IMR-90 (cell line): ENCODE data around the gene MTMR2. TPM values are rescaled to one million over a fixed set of nuclear protein-coding genes. Genes with fewer than 3 reads are reported as not detected.

Experiments used
- ATAC-seq: fragments of 200-7000 bp; cut with Tn5 transposase; 2 replicates; pipeline ENCODE4 v1.9.1; 2020; ENCODE audit warnings: low read depth, mild to moderate bottlenecking, moderate library complexity
- BruUV-seq: library from RNA; stranded (reverse); fragments of 400-500 nt; replicated peaks from 2 replicates; lab custom pipeline; 2021; lab: Mats Ljungman, UMichigan
- CTCF ChIA-PET: fragments of 300-600 bp; formaldehyde crosslinking; extraction: SDS; loops from one replicate; lab custom pipeline; 2021; ENCODE audit warnings: antibody characterized with exemption; lab: Yijun Ruan, JAX
- POLR2A ChIA-PET: fragments of 300-600 bp; sonication (Branson Sonifier 250); formaldehyde crosslinking; loops from one replicate; lab custom pipeline; 2022; ENCODE audit warnings: antibody characterized with exemption; ENCODE audit not compliant: unreplicated experiment; lab: Charles Lee
- DNase-seq: peaks from one replicate; pipeline ENCODE4 v3.0.0; 2013
- H2AFZ ChIP-seq: replicated peaks from 2 replicates; pipeline ENCODE3; 2013; ENCODE audit warnings: low read length, mild to moderate bottlenecking; ENCODE audit not compliant: poor library complexity
- H2AK5ac ChIP-seq: 2 replicates; pipeline ENCODE4 v1.6.1; 2013; ENCODE audit warnings: low read depth, low read length, inconsistent platforms
- H2AK9ac ChIP-seq: replicated peaks from 2 replicates; pipeline ENCODE3; 2013; ENCODE audit warnings: mild to moderate bottlenecking, low read depth, low read length, moderate library complexity; ENCODE audit not compliant: poor library complexity
- H2BK120ac ChIP-seq: 2 replicates; pipeline ENCODE4 v1.6.1; 2013; ENCODE audit warnings: low read depth, low read length, inconsistent platforms
- H2BK15ac ChIP-seq: 3 replicates; pipeline ENCODE4 v1.6.1; 2013; ENCODE audit warnings: low read depth, low read length, inconsistent platforms
- H2BK20ac ChIP-seq: 2 replicates; pipeline ENCODE4 v1.6.1; 2013; ENCODE audit warnings: low read depth, mild to moderate bottlenecking, inconsistent platforms, low read length, moderate library complexity
- H2BK5ac ChIP-seq: 2 replicates; pipeline ENCODE4 v1.6.1; 2013; ENCODE audit warnings: mild to moderate bottlenecking, low read depth, low read length, inconsistent platforms; ENCODE audit not compliant: poor library complexity, severe bottlenecking
- H3K14ac ChIP-seq: replicated peaks from 2 replicates; pipeline ENCODE4 v1.6.1; 2013; ENCODE audit warnings: low read depth, low read length, inconsistent platforms
- H3K18ac ChIP-seq: 2 replicates; pipeline ENCODE4 v1.6.1; 2013; ENCODE audit warnings: low read depth, low read length, control low read depth
- H3K23ac ChIP-seq: 2 replicates; pipeline ENCODE4 v1.6.1; 2013; ENCODE audit warnings: low read depth, low read length, inconsistent platforms
- H3K27ac ChIP-seq: 2 replicates; pipeline ENCODE4 v1.5.1; 2013; ENCODE audit warnings: mild to moderate bottlenecking, control low read depth, low read length; ENCODE audit not compliant: insufficient read depth
- H3K27me3 ChIP-seq: 2 replicates; pipeline ENCODE4 v1.6.1; 2013; ENCODE audit warnings: low read length; ENCODE audit not compliant: control insufficient read depth, insufficient read depth
- H3K36me3 ChIP-seq: 2 replicates; pipeline ENCODE4 v1.6.1; 2013; ENCODE audit warnings: low read length, mixed read lengths; ENCODE audit not compliant: control insufficient read depth, insufficient read depth
- H3K4ac ChIP-seq: 2 replicates; pipeline ENCODE4 v1.6.1; 2013; ENCODE audit warnings: low read depth, low read length, inconsistent platforms
- H3K4me1 ChIP-seq: 2 replicates; pipeline ENCODE4 v1.6.1; 2013; ENCODE audit warnings: low read length, mixed read lengths; ENCODE audit not compliant: control insufficient read depth, insufficient read depth
- H3K4me2 ChIP-seq: 2 replicates; pipeline ENCODE4 v1.6.1; 2013; ENCODE audit warnings: low read depth, mild to moderate bottlenecking, control low read depth, low read length, moderate library complexity
- H3K4me3 ChIP-seq: 2 replicates; pipeline ENCODE4 v1.5.1; 2013; ENCODE audit warnings: low read depth, mild to moderate bottlenecking, control low read depth, low read length, moderate library complexity; ENCODE audit not compliant: insufficient read depth
- H3K56ac ChIP-seq: 2 replicates; pipeline ENCODE4 v1.6.1; 2013; ENCODE audit warnings: low read length, inconsistent platforms; ENCODE audit not compliant: insufficient read depth; ENCODE audit errors: extremely low read depth
- H3K79me1 ChIP-seq, 2 experiments: 2 replicates each; pipeline ENCODE4 v1.6.1; 2013; ENCODE audit warnings: low read length in 2 of 2, inconsistent platforms in 1 of 2, low read depth in 1 of 2
- H3K9ac ChIP-seq: 2 replicates; pipeline ENCODE4 v1.6.1; 2013; ENCODE audit warnings: low read depth, low read length, control low read depth
- H3K9me1 ChIP-seq: 2 replicates; pipeline ENCODE4 v1.6.1; 2013; ENCODE audit warnings: low read length, inconsistent platforms; ENCODE audit not compliant: insufficient read depth
- H3K9me3 ChIP-seq: 2 replicates; pipeline ENCODE4 v1.6.1; 2013; ENCODE audit warnings: low read length; ENCODE audit not compliant: control insufficient read depth, insufficient read depth
- H4K20me1 ChIP-seq: 2 replicates; pipeline ENCODE4 v1.6.1; 2013; ENCODE audit warnings: low read length, inconsistent platforms; ENCODE audit not compliant: insufficient read depth
- H4K5ac ChIP-seq: 2 replicates; pipeline ENCODE4 v1.6.1; 2013; ENCODE audit warnings: mild to moderate bottlenecking, low read depth, low read length, control low read depth
- H4K8ac ChIP-seq, 2 experiments: 2 replicates each; pipeline ENCODE4 v1.6.1; 2013; ENCODE audit warnings: low read depth in 2 of 2, low read length in 2 of 2, control low read depth in 1 of 2, inconsistent platforms in 1 of 2
- H4K91ac ChIP-seq: 2 replicates; pipeline ENCODE4 v1.6.1; 2013; ENCODE audit warnings: low read depth, low read length, inconsistent platforms; ENCODE audit not compliant: insufficient read depth
- BHLHE40 ChIP-seq: fragments of 150-350 bp; IDR thresholded peaks from 2 replicates; pipeline ENCODE4 v1.6.1; 2016; ENCODE audit warnings: mild to moderate bottlenecking, low read depth, low read length
- CEBPB ChIP-seq: IDR thresholded peaks from 2 replicates; pipeline ENCODE4 v1.6.1; 2012; ENCODE audit warnings: low read depth, low read length, improper control_type of control experiment
- CHD1 ChIP-seq: IDR thresholded peaks from 2 replicates; pipeline ENCODE4 v1.6.1; 2012; ENCODE audit warnings: low read depth, low read length, improper control_type of control experiment
- MAFK ChIP-seq: IDR thresholded peaks from 2 replicates; pipeline ENCODE4 v1.6.1; 2012; ENCODE audit warnings: low read depth, low read length, improper control_type of control experiment
- MAZ ChIP-seq: IDR thresholded peaks from 2 replicates; pipeline ENCODE4 v1.6.1; 2012; ENCODE audit warnings: low read depth, mild to moderate bottlenecking, low read length, improper control_type of control experiment, moderate library complexity, borderline replicate concordance
- MXI1 ChIP-seq: IDR thresholded peaks from 2 replicates; pipeline ENCODE4 v1.6.1; 2012; ENCODE audit warnings: low read depth, mild to moderate bottlenecking, low read length, moderate library complexity, borderline replicate concordance
- NFE2L2 ChIP-seq: fragments of 150-350 bp; IDR thresholded peaks from 2 replicates; pipeline ENCODE4 v1.6.1; 2016; ENCODE audit warnings: low read depth, mild to moderate bottlenecking, low read length
- POLR2A ChIP-seq: IDR thresholded peaks from 2 replicates; pipeline ENCODE4 v1.6.1; 2012; ENCODE audit warnings: mild to moderate bottlenecking, low read depth, low read length
- RAD21 ChIP-seq: IDR thresholded peaks from 2 replicates; pipeline ENCODE4 v1.6.1; 2012; ENCODE audit warnings: low read length, improper control_type of control experiment
- SMC3 ChIP-seq: fragments of 150-350 bp; IDR thresholded peaks from 2 replicates; pipeline ENCODE4 v1.6.1; 2016; ENCODE audit warnings: low read depth, mild to moderate bottlenecking, antibody characterized with exemption, low read length, moderate library complexity
- WGBS, 2 experiments: methylation state at CpG; one replicate each; pipeline versions ENCODE4 v1.1.5 to v1.1.7; 2013; ENCODE audit warnings: missing lambda C conversion rate in 2 of 2; ENCODE audit not compliant: insufficient read length in 1 of 2; ENCODE audit errors: extremely low coverage in 2 of 2; 5-methylcytosine and 5-hydroxymethylcytosine counted together
- dilution Hi-C: fragments of 300-500 bp; cut with HindIII; formaldehyde crosslinking; loops from one replicate; pipeline ENCODE4 v1.14.3; 2018; ENCODE audit warnings: low sequenced_read_pairs; ENCODE audit not compliant: unreplicated experiment
- in situ Hi-C: fragments of 300-500 bp; cut with MboI; formaldehyde crosslinking; loops from 3 replicates; pipeline ENCODE4 v1.14.3; 2019; ENCODE audit warnings: low sequenced_read_pairs, inconsistent platforms, mixed read lengths
- intact Hi-C: fragments of 100-400 bp; cut with micrococcal nuclease; formaldehyde crosslinking; loops from 2 replicates; pipeline ENCODE4 v1.10.0; 2022
- polyA plus RNA-seq, 3 experiments: library from polyadenylated mRNA; depleted of rRNA; stranded (reverse); fragments of >200 nt; gene quantifications; 2 replicates each; pipeline ENCODE4 v1.2.3, GENCODE V29; 2012; ENCODE audit warnings: low replicate concordance in 1 of 3
- total RNA-seq: library from RNA; depleted of rRNA; stranded (reverse); fragments of >200 nt; gene quantifications from 2 replicates; pipeline ENCODE4 v1.2.3, GENCODE V29; 2012

The MTMR2 gene
- total and polyA plus RNA-seq, 2 of the 4 experiments (the other 2 are of a cell fraction), result 16.6 to 30.6 TPM

DNA sequence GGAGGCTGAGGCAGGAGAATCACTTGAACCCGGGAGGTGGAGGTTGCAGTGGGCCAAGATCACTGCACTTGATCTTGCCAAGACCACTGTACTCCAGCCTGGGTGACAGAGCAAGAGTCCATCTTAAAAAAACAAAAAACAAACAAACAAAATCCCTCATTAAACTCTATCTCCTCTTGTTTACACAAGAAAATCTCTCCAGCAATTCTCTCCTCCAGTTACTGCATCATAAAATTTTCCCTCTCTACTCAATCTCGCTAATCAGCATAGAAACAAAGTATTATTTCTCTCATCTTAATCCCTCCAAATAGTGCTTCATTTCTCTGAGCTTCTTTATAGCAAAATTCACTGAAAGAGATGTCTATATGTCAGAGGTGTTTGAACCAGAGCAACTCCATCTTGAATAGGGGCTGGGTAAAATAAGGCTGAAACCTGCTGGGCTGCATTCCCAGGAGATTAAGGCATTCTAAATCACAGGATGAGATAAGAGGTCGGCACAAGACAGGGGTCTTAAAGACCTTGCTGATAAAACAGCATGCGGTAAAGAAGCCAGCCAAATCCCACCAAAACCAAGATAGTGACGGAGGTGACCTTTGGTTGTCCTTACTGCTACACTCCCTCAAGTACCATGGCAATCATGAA, 19.8 kb downstream of the MTMR2 start:
- H2AK9ac ChIP-seq, result no peak overlapping the region
- H2BK15ac ChIP-seq, result no peak overlapping the region
- peaks cover 3% of the 10 kb centered on the region; the same call in 1 of the 2 replicates for H3K9me1 ChIP-seq
- no peak overlapping the region for H4K91ac ChIP-seq
- H3K4ac ChIP-seq, result no peak overlapping the region
- no peaks in the 10 kb centered on the region for H3K27me3 ChIP-seq
- peaks cover 47 to 60% of the 10 kb centered on the region in 2 experiments for H3K79me1 ChIP-seq
- no peak overlapping the region for H3K4me2 ChIP-seq
- H2BK5ac ChIP-seq, result no peak overlapping the region
- H3K56ac ChIP-seq, result no peak overlapping the region
- no TSS peak for BruUV-seq
- TF ChIP-seq CHD1 (no peak), SMC3 (no peak), NFE2L2 (no peak), MAZ (no peak), CEBPB (no peak), BHLHE40 (no peak), RAD21 (no peak), MXI1 (no peak), MAFK (no peak), POLR2A (no peak)
- H3K4me3 ChIP-seq, result no peak overlapping the region
- no peak overlapping the region for H3K27ac ChIP-seq
- no peaks in the 10 kb centered on the region for H3K9me3 ChIP-seq
- H2AFZ ChIP-seq, result no peak overlapping the region
- H3K23ac ChIP-seq, result no peak overlapping the region
- WGBS, 2 experiments, result 100% methylated on average over 1 of the region's 5 CpGs; no CpG with 5 or more reads in 1 of the 2 experiments
- H4K8ac ChIP-seq, result no peak overlapping the region
- H2BK20ac ChIP-seq, result no peak overlapping the region
- no peak overlapping the region for H4K5ac ChIP-seq
- dilution Hi-C loops, result no loop called here
- H3K18ac ChIP-seq, result no peak overlapping the region
- intact Hi-C loops, result no loop called here
- no peak overlapping the region for H3K9ac ChIP-seq
- DNase-seq (no peak), ATAC-seq (no peak)
- H3K14ac ChIP-seq, result no peak overlapping the region
- peaks cover 15% of the 10 kb centered on the region; the same call in 1 of the 2 replicates for H4K20me1 ChIP-seq
- H3K4me1 ChIP-seq, result no peaks in the 10 kb centered on the region; the same call in 1 of the 2 replicates
- in situ Hi-C loops, result no loop called here
- no peaks in the 10 kb centered on the region for H3K36me3 ChIP-seq
- no peak overlapping the region for H2BK120ac ChIP-seq
- H2AK5ac ChIP-seq, result no peak overlapping the region
- CTCF ChIA-PET, result no interaction called here
- POLR2A ChIA-PET, result no interaction called here
